ENCODE measurements around the gene JCAD. TPM values are rescaled to one million over a fixed set of nuclear protein-coding genes. Genes with fewer than 3 reads are reported as not detected.

Gene JCAD
- polyA plus RNA-seq, 3 donors from 2014 or later, result 0.03 TPM; not detected in 2

DNA sequence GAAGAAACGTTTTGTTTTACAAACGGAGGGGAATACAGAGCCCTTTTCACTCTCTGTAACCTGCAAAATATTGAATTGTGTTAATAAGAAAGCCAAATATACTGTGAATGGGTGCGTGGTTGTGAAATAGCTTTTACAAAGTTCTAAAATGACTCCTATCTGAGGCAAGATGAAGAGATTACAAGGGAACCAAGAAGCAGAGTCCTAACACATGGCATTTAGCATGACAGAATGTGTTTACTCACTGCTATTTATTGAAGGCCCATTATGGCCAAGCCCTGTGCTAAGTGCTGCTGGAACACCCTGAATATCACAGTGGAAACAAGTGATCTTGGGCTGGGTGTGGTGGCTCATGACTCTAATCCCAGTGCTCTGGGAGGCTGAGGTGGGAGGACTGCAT lies 12.9 kb downstream of the JCAD start:
- peaks cover 0 to 2% (median 0%) of the 10 kb centered on the region in 6 donors for H3K9me3 Mint-ChIP-seq
- peaks cover 18 to 20% of the 10 kb centered on the region in 2 donors for H3K4me1 Mint-ChIP-seq
- H3K4me3 Mint-ChIP-seq, result no peak overlapping the region
- H3K36me3 Mint-ChIP-seq, result peaks cover 0 to 4% (median 2%) of the 10 kb centered on the region in 3 donors
- no peak for DNase-seq
- H3K27ac Mint-ChIP-seq, result no peak overlapping the region
- H3K27me3 Mint-ChIP-seq (ENCODE audit: low read depth in 3 of 3), result peaks cover 21 to 48% (median 23%) of the 10 kb centered on the region in 3 donors

DNA sequence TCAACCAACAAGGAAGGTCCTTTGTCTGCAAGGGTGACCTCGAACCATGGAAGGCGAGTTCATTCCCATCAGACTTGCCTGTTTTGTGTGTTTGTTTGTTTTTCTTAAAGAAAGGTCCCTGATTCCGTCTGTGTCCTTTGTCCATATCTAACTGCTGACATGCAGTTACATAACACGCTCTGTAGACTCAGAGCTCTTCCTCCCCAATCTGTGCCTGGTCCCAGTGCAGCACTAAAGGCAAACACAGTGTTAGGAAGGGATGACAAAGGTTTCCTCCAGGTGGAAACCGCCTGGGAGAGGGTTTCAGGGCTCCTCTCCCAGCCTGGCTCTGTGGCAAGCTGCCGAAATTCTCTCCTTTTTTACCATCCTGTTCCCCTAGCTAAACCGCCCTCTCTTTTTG lies 13.4 kb downstream of the JCAD start:
- H3K4me3 Mint-ChIP-seq, result no peak overlapping the region
- peaks cover 23 to 48% (median 23%) of the 10 kb centered on the region in 3 donors for H3K27me3 Mint-ChIP-seq (ENCODE audit: low read depth in 3 of 3)
- peaks cover 0 to 2% (median 0%) of the 10 kb centered on the region in 6 donors for H3K9me3 Mint-ChIP-seq
- DNase-seq, result no peak
- no peak overlapping the region for H3K27ac Mint-ChIP-seq
- H3K4me1 Mint-ChIP-seq, result peaks cover 18 to 20% of the 10 kb centered on the region in 2 donors
- H3K36me3 Mint-ChIP-seq, result peaks cover 0 to 4% (median 2%) of the 10 kb centered on the region in 3 donors

DNA sequence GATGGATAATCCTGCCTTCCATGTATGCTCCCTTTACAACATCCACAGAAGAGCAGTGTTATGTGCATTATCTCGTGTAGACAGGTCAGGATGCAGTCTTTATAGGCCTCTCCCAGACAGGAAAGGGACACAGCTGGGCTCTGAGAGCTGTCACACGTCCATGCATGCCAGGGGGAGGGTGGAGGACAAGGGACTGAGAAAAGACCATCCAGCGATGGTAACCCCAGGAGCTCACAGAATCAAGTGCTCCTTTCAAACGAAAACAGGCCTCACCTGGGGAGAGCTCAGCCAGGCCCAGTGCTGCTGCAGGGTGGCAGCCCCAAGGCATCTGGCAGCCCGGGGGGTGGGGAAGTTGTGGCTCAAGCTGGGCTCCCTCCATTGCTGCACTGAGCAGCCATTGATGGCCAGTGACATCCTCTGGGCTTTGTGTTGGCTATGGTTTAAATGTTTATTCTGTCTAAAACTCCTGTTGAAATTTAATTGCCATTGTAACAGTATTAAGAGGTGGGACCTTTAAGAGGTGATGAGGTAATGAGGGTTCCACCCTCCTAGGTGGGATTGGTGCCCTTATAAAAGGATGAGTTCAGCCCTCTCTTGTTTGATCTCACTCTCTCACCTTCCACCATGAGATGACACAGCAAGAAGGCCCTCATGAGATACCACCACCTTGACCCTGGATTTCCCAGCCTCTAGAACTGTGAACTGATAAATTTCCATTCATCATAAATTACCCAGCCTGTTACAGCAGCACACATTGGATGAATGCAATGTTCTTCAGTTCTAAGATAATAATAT lies 15.7 kb downstream of the JCAD start:
- H3K9me3 Mint-ChIP-seq, result peaks cover 0 to 2% (median 0%) of the 10 kb centered on the region in 6 donors
- H3K4me3 Mint-ChIP-seq, result no peak overlapping the region
- peaks cover 22 to 41% (median 24%) of the 10 kb centered on the region in 3 donors for H3K27me3 Mint-ChIP-seq (ENCODE audit: low read depth in 3 of 3)
- peaks cover 0 to 4% (median 2%) of the 10 kb centered on the region in 3 donors for H3K36me3 Mint-ChIP-seq
- H3K27ac Mint-ChIP-seq, result no peak overlapping the region
- peaks cover 10 to 11% of the 10 kb centered on the region in 2 donors for H3K4me1 Mint-ChIP-seq
- no peak for DNase-seq

- no peak overlapping the region for H3K4me3 Mint-ChIP-seq
- DNase-seq, result no peak
- peaks cover 6% of the 10 kb centered on the region in 2 donors for H3K4me1 Mint-ChIP-seq
- H3K27me3 Mint-ChIP-seq (ENCODE audit: low read depth in 3 of 3), result peaks cover 23 to 43% (median 24%) of the 10 kb centered on the region in 3 donors
- H3K36me3 Mint-ChIP-seq, result peaks cover 0 to 4% (median 2%) of the 10 kb centered on the region in 3 donors
- H3K27ac Mint-ChIP-seq, result no peak overlapping the region
- no peaks in the 10 kb centered on the region for H3K9me3 Mint-ChIP-seq
Measured at GRCh38 chr10:30042820-30043219, 16.6 kb downstream of the JCAD start.

DNA sequence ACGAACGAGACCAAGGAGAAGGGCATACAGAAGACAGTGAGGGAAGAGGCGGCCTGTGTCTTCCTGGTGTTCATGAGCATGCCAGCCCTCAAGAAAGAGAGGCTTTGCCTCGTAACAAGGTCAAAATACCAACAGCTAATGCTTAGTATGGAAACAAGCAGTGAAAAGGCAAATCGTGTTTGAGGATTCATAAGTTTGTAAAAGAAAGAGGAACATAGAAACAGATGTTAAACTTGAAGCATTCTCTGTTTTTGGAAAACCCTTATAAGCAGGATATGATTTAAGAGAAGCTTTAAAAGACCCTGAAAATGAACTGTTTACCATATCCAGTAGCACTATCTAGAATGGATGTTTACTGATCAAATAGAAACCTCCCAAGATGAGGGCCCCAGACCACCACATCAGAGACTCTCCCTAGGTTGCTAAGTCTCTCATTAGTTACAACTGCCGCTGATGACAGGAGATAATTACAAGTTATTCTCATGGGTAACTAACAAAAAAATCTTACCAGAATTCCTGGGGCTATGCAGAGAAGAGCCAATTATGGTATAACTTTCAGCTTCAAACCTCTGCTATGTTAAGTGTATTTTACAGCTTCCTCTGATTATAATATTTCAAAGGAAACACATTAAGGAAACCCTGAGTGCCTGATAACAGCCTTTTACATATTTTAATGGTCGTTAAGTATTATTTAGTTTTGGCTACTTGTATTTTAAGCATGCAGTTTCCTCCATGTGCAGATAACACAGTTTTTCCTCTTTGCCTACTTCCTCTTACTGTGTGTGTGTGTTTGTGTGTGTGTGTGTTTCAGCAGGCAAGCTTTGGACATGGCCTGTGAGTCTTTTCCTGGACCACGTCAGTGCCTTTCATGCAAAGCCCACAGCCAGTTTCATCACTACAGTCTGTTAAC lies 17.9 kb downstream of the JCAD start:
- DNase-seq, result no peak
- no peak overlapping the region for H3K4me3 Mint-ChIP-seq
- peaks cover 0 to 3% (median 2%) of the 10 kb centered on the region in 3 donors for H3K36me3 Mint-ChIP-seq
- no peaks in the 10 kb centered on the region for H3K9me3 Mint-ChIP-seq
- H3K27me3 Mint-ChIP-seq (ENCODE audit: low read depth in 3 of 3), result peaks cover 22 to 49% (median 24%) of the 10 kb centered on the region in 3 donors
- peaks cover 3 to 11% of the 10 kb centered on the region in 2 donors for H3K4me1 Mint-ChIP-seq
- no peak overlapping the region for H3K27ac Mint-ChIP-seq

DNA sequence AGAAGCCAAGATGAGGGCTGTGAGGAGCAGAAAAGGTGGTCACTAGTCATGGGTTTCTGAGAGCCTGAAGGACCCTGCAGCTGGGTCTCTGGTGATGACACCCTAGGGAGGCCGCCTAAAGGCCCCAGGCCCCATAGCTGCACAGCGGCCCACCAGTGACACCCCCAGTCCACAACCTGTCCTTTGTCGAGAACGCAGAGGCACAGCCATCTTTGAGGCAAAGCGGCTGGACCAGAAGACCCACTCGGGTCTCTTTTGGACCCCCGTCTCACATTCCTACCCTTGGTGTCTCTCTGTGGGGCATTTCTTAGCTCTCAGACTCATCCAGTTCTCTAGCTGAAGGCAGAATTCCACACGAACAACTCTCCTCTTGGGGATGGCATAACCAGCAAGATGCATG lies 18.8 kb downstream of the JCAD start:
- H3K27me3 Mint-ChIP-seq (ENCODE audit: low read depth in 3 of 3), result peaks cover 23 to 47% (median 26%) of the 10 kb centered on the region in 3 donors
- peaks cover 3 to 13% of the 10 kb centered on the region in 2 donors for H3K4me1 Mint-ChIP-seq
- no peak overlapping the region for H3K27ac Mint-ChIP-seq
- DNase-seq, result no peak
- H3K9me3 Mint-ChIP-seq, result no peaks in the 10 kb centered on the region
- no peak overlapping the region for H3K4me3 Mint-ChIP-seq
- peaks cover 0 to 2% (median 0%) of the 10 kb centered on the region in 3 donors for H3K36me3 Mint-ChIP-seq

- Mint-ChIP-seq H3K4me1 (peaks cover 6 to 19% of the 10 kb centered on the region in 2 donors), H3K9me3 (no peaks in the 10 kb centered on the region), H3K36me3 (peaks cover 0 to 2% (median 0%) of the 10 kb centered on the region in 3 donors), H3K4me3 (no peak overlapping the region), H3K27me3 (ENCODE audit: low read depth in 3 of 3) (peaks cover 25 to 46% (median 26%) of the 10 kb centered on the region in 3 donors), H3K27ac (no peak overlapping the region)
- DNase-seq, result no peak
Measured at GRCh38 chr10:30039988-30040387, 19.4 kb downstream of the JCAD start.

- no peak overlapping the region for H3K27ac Mint-ChIP-seq
- DNase-seq, result no peak
- no peaks in the 10 kb centered on the region for H3K9me3 Mint-ChIP-seq
- H3K4me1 Mint-ChIP-seq, result peaks cover 11 to 23% of the 10 kb centered on the region in 2 donors
- peaks cover 26 to 50% (median 29%) of the 10 kb centered on the region in 3 donors for H3K27me3 Mint-ChIP-seq (ENCODE audit: low read depth in 3 of 3)
- no peak overlapping the region for H3K4me3 Mint-ChIP-seq
- H3K36me3 Mint-ChIP-seq, result no peaks in the 10 kb centered on the region
Measured at GRCh38 chr10:30039567-30039966, 19.8 kb downstream of the JCAD start.

GRCh38 chr10:30038781-30039536 lies 20.4 kb downstream of the JCAD start:
- Mint-ChIP-seq H3K36me3 (no peaks in the 10 kb centered on the region), H3K4me3 (no peak overlapping the region), H3K27ac (no peak overlapping the region), H3K27me3 (ENCODE audit: low read depth in 3 of 3) (peaks cover 26 to 55% (median 30%) of the 10 kb centered on the region in 3 donors), H3K4me1 (peaks cover 15 to 28% of the 10 kb centered on the region in 2 donors), H3K9me3 (no peaks in the 10 kb centered on the region)
- no peak for DNase-seq

GRCh38 chr10:30037620-30038336 lies 21.6 kb downstream of the JCAD start:
- no peak overlapping the region for H3K27ac Mint-ChIP-seq
- H3K27me3 Mint-ChIP-seq (ENCODE audit: low read depth in 3 of 3), result peaks cover 24 to 57% (median 38%) of the 10 kb centered on the region in 3 donors
- peak overlapping the region in 1 of 5 donors; percentile 12 for H3K4me3 Mint-ChIP-seq

DNA sequence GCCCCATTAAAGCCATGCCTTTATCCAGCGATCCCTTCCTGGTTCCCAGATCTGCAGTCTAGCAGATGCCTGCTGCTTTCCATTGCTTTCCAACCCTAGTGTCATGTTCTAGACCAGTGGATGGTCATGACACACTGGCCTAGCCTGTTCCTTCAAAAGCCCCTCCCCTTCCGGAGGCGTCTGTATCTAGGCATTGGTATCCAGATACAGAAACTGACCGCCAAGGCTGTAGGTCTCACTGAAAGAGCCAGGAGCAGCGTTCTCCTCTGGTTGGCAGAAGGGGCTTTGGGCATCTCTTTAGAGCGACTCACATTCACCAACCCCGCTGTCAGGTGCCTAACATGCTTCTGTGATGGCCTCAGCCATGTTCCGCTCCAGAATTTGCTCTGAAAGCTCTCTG lies 22.6 kb downstream of the JCAD start:
- H3K4me3 Mint-ChIP-seq, result no peak overlapping the region
- no peaks in the 10 kb centered on the region for H3K36me3 Mint-ChIP-seq
- no peaks in the 10 kb centered on the region for H3K9me3 Mint-ChIP-seq
- no peak for DNase-seq
- H3K4me1 Mint-ChIP-seq, result peaks cover 20 to 42% of the 10 kb centered on the region in 2 donors
- peaks cover 20 to 55% (median 42%) of the 10 kb centered on the region in 3 donors for H3K27me3 Mint-ChIP-seq (ENCODE audit: low read depth in 3 of 3)
- no peak overlapping the region for H3K27ac Mint-ChIP-seq

More at GRCh38 chr10:30037620-30038336, 21.6 kb downstream of the JCAD start:
- Mint-ChIP-seq H3K9me3 (no peaks in the 10 kb centered on the region), H3K36me3 (no peaks in the 10 kb centered on the region), H3K4me1 (peaks cover 18 to 33% of the 10 kb centered on the region in 2 donors)
- DNase-seq, result no peak

DNA sequence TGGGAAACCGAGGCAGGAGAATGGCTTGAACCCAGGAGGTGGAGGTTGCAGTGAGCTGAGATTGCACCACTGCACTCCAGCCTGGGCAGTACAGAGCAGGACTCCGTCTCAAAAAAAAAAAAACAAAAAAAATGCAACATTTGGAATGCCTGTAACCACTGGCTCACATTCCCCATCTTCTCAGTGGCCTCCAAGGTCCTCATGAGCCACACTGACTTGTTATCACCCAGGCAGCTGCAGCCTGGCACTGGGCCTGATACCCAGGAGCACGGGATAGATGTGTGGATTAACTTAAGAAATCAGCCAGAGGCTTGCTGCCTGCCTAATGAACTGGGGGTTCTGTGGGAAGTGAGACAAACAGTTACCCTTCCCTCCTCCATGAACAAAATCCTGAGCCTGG lies 23.0 kb downstream of the JCAD start:
- Mint-ChIP-seq H3K27me3 (ENCODE audit: low read depth in 3 of 3) (peaks cover 20 to 55% (median 42%) of the 10 kb centered on the region in 3 donors), H3K4me1 (peaks cover 20 to 42% of the 10 kb centered on the region in 2 donors), H3K4me3 (no peak overlapping the region), H3K36me3 (no peaks in the 10 kb centered on the region), H3K27ac (no peak overlapping the region), H3K9me3 (no peaks in the 10 kb centered on the region)
- no peak for DNase-seq

Measured in immature natural killer cell (primary cell).